Vagina (tissue), 2 donors: ENCODE results near the gene NMT1.

Experiments used
- CTCF ChIP-seq, 3 experiments: fragments of 450-650 bp in 2 of 3; fragments of 200-600 bp in 1 of 3; sonication (generic) in 1 of 3; IDR thresholded peaks; one replicate each; pipeline ENCODE4 v1.5.1; 2017 to 2019; ENCODE audit warnings: antibody characterized with exemption in 3 of 3, mild to moderate bottlenecking in 2 of 3, moderate library complexity in 2 of 3
- POLR2A ChIP-seq, 2 donors: fragments of 450-650 bp; IDR thresholded peaks; one replicate each; pipeline ENCODE4 v1.6.1; 2017; ENCODE audit warnings: antibody characterized with exemption in 2 of 2, mild to moderate bottlenecking in 2 of 2, moderate library complexity in 2 of 2

GRCh38 chr17:45127207-45127547 is 66.1 kb downstream of the NMT1 start:
- TF ChIP-seq CTCF (IDR thresholded peaks at IDR 0.05) (no peak), POLR2A (IDR thresholded peaks at IDR 0.05) (no peak)
